SU-DHL-6 (cell line): ENCODE measurements around the gene U2AF1L4.

Experiments used
- H2AFZ ChIP-seq: fragments of 200-600 bp; sonication (generic); 2 replicates; pipeline ENCODE4 v1.6.1; 2014; ENCODE audit warnings: low read depth, mild to moderate bottlenecking, moderate library complexity, mixed read lengths, antibody characterized with exemption, low read length; ENCODE audit not compliant: severe bottlenecking
- H3F3A ChIP-seq: fragments of 200-600 bp; shearing (Covaris generic); 2 replicates; pipeline ENCODE4 v1.6.0; 2016; ENCODE audit warnings: antibody characterized with exemption, mild to moderate bottlenecking; ENCODE audit not compliant: insufficient read depth
- H3K27ac ChIP-seq: fragments of 200-600 bp; sonication (generic); 2 replicates; pipeline ENCODE4 v1.5.1; 2016; ENCODE audit warnings: low read depth, mild to moderate bottlenecking, low read length, moderate library complexity, mixed read lengths
- H3K27me3 ChIP-seq: fragments of 200-600 bp; sonication (generic), shearing (Covaris generic); 2 replicates; pipeline ENCODE4 v1.6.0; 2014; ENCODE audit warnings: mild to moderate bottlenecking, low read length
- H3K36me3 ChIP-seq: fragments of 200-600 bp; sonication (generic); 2 replicates; pipeline ENCODE4 v1.6.1; 2014; ENCODE audit warnings: mild to moderate bottlenecking, low read length, mixed read lengths
- H3K4me2 ChIP-seq: fragments of 300-600, 200-600 bp; shearing (Covaris generic), sonication (generic); 2 replicates; pipeline ENCODE4 v1.6.0; 2014; ENCODE audit warnings: low read length, low read depth, mild to moderate bottlenecking; ENCODE audit not compliant: poor library complexity, severe bottlenecking
- H3K4me3 ChIP-seq: fragments of 200-600 bp; sonication (generic); 2 replicates; pipeline ENCODE4 v1.5.1; 2014; ENCODE audit warnings: antibody characterized with exemption, low read length, mild to moderate bottlenecking, mixed read lengths; ENCODE audit not compliant: insufficient read depth, poor library complexity, severe bottlenecking
- H3K79me2 ChIP-seq: fragments of 200-600 bp; sonication (generic); 2 replicates; pipeline ENCODE4 v1.6.1; 2014; ENCODE audit warnings: mild to moderate bottlenecking, low read length, moderate library complexity; ENCODE audit not compliant: insufficient read depth
- H3K9ac ChIP-seq: fragments of 200-600 bp; sonication (generic); 2 replicates; pipeline ENCODE4 v1.7.0; 2014; ENCODE audit warnings: mild to moderate bottlenecking, low read length
- H3K9me2 ChIP-seq: fragments of 200-600 bp; sonication (generic); replicated peaks from 2 replicates; pipeline ENCODE4 v1.6.1; 2014; ENCODE audit warnings: low read length; ENCODE audit not compliant: insufficient read depth
- H3K9me3 ChIP-seq: fragments of 200-600 bp; sonication (generic); 2 replicates; pipeline ENCODE4 v1.6.1; 2014; ENCODE audit warnings: low read length, mixed read lengths; ENCODE audit not compliant: insufficient read depth
- H4K20me1 ChIP-seq: fragments of 200-600 bp; sonication (generic); 2 replicates; pipeline ENCODE4 v1.6.1; 2014; ENCODE audit warnings: low read depth, mild to moderate bottlenecking, antibody characterized with exemption, low read length, moderate library complexity, mixed read lengths
- EZH2phosphoT487 ChIP-seq: fragments of 200-600 bp; sonication (generic), shearing (Covaris generic); conservative IDR thresholded peaks from 2 replicates; pipeline ENCODE4 v1.6.1; 2018; ENCODE audit warnings: mild to moderate bottlenecking, antibody characterized with exemption, low read length, moderate library complexity, mixed read lengths
- TF ChIP-seq, protein P1 (sequence below): fragments of 200-600 bp; sonication (generic); IDR thresholded peaks from one replicate; pipeline ENCODE4 v1.5.1; 2017; ENCODE audit warnings: antibody characterized with exemption, mild to moderate bottlenecking, low read length, moderate library complexity; ENCODE audit not compliant: insufficient read depth, poor library complexity, severe bottlenecking

The U2AF1L4 gene

DNA sequence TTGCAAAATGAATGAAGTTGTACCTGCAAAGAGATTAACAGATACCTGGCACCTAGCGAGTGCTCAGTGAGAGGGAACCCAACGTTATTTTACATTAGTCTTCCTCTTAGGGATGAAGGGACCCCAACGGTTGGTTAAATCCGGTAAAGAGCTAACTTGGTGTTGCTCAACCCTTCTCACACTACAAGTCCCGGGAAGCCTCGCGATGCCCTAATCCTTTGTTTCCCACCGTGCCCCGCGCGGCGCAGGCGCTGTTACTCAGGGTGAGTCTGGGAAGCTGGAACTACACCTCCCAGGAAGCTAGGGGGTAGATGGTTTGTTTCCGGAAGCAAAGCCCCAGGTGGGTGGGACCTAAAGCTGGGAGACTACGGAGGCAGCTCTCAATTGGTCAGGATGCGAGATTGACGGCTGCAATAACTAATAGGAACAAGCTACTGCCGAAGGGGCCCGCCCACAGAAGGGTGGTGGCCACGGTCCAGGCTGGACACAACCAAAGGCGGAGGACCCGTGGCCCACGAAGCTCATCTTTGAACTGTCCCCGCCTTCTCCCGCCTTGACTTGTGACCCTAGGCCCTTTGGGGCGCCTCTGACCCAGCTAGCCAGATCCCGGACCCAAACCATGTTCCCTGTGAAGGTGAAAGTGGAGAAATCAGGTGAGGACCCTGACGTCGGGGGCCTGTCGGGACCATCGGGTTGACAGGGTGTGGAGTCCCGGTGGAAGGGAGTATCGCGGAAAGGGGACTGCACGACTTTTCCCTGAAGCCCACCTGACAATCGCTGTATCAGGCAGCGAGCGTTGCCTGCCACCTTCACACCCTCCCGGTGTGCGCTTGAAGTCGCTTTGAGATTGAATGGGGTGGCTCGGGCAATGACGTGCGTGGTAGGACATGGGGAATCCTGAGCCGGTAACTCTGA lies 3.1 kb upstream of the U2AF1L4 start, which contains the start of gene LIN37:
Gene LIN37, plus strand, starts transcription at position 471 of the 915 bp plus-strand sequence. Its CDS starts 149 bp downstream, at position 620.
- Histone ChIP-seq H4K20me1 (no peaks in the 10 kb centered on the region), H3F3A (peaks cover 6% of the 10 kb centered on the region; the same call in 1 of the 2 replicates), H3K9me3 (no peaks in the 10 kb centered on the region), H3K36me3 (no peaks in the 10 kb centered on the region), H3K9me2 (no peaks in the 10 kb centered on the region), H3K79me2 (peaks cover 11% of the 10 kb centered on the region), H3K9ac (peak within 1 kb of the TSS; percentile 78), H3K4me2 (peak within 1 kb of the TSS; percentile 97), H3K27me3 (no peaks in the 10 kb centered on the region), H3K27ac (peak within 1 kb of the TSS; percentile 60), H2AFZ (peak within 1 kb of the TSS; percentile 92), H3K4me3 (peak within 1 kb of the TSS; percentile 94)
- TF ChIP-seq, protein P1, sequence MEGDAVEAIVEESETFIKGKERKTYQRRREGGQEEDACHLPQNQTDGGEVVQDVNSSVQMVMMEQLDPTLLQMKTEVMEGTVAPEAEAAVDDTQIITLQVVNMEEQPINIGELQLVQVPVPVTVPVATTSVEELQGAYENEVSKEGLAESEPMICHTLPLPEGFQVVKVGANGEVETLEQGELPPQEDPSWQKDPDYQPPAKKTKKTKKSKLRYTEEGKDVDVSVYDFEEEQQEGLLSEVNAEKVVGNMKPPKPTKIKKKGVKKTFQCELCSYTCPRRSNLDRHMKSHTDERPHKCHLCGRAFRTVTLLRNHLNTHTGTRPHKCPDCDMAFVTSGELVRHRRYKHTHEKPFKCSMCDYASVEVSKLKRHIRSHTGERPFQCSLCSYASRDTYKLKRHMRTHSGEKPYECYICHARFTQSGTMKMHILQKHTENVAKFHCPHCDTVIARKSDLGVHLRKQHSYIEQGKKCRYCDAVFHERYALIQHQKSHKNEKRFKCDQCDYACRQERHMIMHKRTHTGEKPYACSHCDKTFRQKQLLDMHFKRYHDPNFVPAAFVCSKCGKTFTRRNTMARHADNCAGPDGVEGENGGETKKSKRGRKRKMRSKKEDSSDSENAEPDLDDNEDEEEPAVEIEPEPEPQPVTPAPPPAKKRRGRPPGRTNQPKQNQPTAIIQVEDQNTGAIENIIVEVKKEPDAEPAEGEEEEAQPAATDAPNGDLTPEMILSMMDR = no peak
- TF ChIP-seq EZH2phosphoT487 = no peak

DNA sequence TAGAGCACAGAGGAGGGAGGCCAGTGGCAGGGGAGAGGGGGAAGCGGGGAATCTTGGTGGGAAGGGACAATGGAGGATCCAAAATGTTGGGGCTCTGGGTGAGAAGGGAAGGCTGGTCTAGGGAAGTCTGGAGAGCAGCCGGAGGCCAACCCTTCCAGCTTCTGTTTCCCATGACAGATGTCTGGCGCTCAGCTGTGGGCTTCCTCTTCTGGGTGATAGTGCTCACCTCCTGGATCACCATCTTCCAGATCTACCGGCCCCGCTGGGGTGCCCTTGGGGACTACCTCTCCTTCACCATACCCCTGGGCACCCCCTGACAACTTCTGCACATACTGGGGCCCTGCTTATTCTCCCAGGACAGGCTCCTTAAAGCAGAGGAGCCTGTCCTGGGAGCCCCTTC lies 1.3 kb upstream of the U2AF1L4 start:
- Histone ChIP-seq H3K79me2 (peaks cover 11% of the 10 kb centered on the region), H2AFZ (no peak overlapping the region), H3K27ac (no peak overlapping the region), H3K27me3 (no peaks in the 10 kb centered on the region), H3K4me3 (peak overlapping the region; percentile 76), H3K36me3 (no peaks in the 10 kb centered on the region), H3K9me3 (no peaks in the 10 kb centered on the region), H4K20me1 (no peaks in the 10 kb centered on the region), H3K9me2 (no peaks in the 10 kb centered on the region), H3K9ac (peak overlapping the region; percentile 75), H3F3A (peaks cover 7% of the 10 kb centered on the region), H3K4me2 (peak overlapping the region; percentile 92)
- TF ChIP-seq, protein P1 = no peak

DNA sequence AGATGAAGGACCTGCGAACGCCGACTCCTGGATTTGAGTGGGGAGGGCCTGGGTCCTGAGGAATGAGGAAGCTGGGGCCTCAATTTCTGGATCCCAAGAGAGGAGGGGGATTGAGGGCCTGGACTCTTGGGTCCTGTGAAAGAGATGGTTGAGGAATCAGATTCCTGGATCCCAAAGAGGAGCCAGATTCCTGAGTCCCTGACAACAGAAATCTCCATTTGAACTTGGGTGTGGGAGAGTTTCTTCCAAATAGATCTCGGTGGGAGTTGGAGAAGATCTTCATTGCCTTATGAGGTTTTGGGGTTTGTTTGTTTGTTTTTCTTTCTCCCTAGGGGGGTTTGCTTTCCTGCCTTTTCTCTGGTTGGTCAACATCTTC lies 857 bp upstream of the U2AF1L4 start:
- no peak for TF ChIP-seq EZH2phosphoT487
- TF ChIP-seq, protein P1 = no peak
- H3K4me3 ChIP-seq = peak overlapping the region; percentile 76
- H3K4me2 ChIP-seq = peak overlapping the region; percentile 92
- peaks cover 11% of the 10 kb centered on the region for H3K79me2 ChIP-seq
- H3K27me3 ChIP-seq = no peaks in the 10 kb centered on the region
- H3K9me2 ChIP-seq = no peaks in the 10 kb centered on the region
- H2AFZ ChIP-seq = no peak overlapping the region
- no peaks in the 10 kb centered on the region for H3K36me3 ChIP-seq
- H3F3A ChIP-seq = peaks cover 10% of the 10 kb centered on the region
- H3K9me3 ChIP-seq = no peaks in the 10 kb centered on the region
- H4K20me1 ChIP-seq = no peaks in the 10 kb centered on the region
- H3K9ac ChIP-seq = peak overlapping the region; percentile 75
- H3K27ac ChIP-seq = peak overlapping the region; percentile 32; the same call in 1 of the 2 replicates
